Measurements from ENCODE around the gene OBSCN. TPM values are rescaled to one million over a fixed set of nuclear protein-coding genes. Genes with fewer than 3 reads are reported as not detected.

Gene OBSCN
- total and polyA plus RNA-seq, 5 donors from 2014 or later: 0.13 to 57.1 (median 1.1) TPM

- Histone ChIP-seq H3K9me3 (ENCODE audit: control insufficient read depth in 2 of 2, low read length in 2 of 2) (no peaks in the 10 kb centered on the region), H3K36me3 (ENCODE audit: control insufficient read depth, insufficient read depth, low read length) (no peaks in the 10 kb centered on the region), H3K4me3 (ENCODE audit: low read depth, low read length) (no peak overlapping the region), H3K27ac (ENCODE audit: insufficient read depth, low read length, poor library complexity, severe bottlenecking) (no peak overlapping the region), H3K4me1 (ENCODE audit: control insufficient read depth, insufficient read depth, low read length, poor library complexity, severe bottlenecking) (no peaks in the 10 kb centered on the region), H3K27me3 (ENCODE audit: control insufficient read depth, insufficient read depth, low read length) (no peaks in the 10 kb centered on the region)
- no peak overlapping the region for H3K4me3 Mint-ChIP-seq
- DNase-seq: no peak
- no peaks in the 10 kb centered on the region for H3K27me3 Mint-ChIP-seq
- H3K9me3 Mint-ChIP-seq: peaks cover 0 to 1% (median 0%) of the 10 kb centered on the region in 7 donors
- no peaks in the 10 kb centered on the region for H3K36me3 Mint-ChIP-seq
- ATAC-seq (ENCODE audit: low read depth in 2 of 2): no peak
- H3K27ac Mint-ChIP-seq: no peak overlapping the region
- peaks cover 0 to 10% (median under 1%) of the 10 kb centered on the region in 4 donors for H3K4me1 Mint-ChIP-seq
Measured at GRCh38 chr1:228178737-228179684, 28.8 kb upstream of the OBSCN start.

GRCh38 chr1:228180271-228180958 lies 27.4 kb upstream of the OBSCN start:
- no peak overlapping the region for H3K4me3 ChIP-seq (ENCODE audit: low read depth, low read length)
- H3K4me1 ChIP-seq (ENCODE audit: control insufficient read depth, insufficient read depth, low read length, poor library complexity, severe bottlenecking): peaks cover 2% of the 10 kb centered on the region
- ATAC-seq (ENCODE audit: low read depth in 2 of 2): no peak
- peaks cover under 1 to 12% (median 1%) of the 10 kb centered on the region in 4 donors for H3K4me1 Mint-ChIP-seq
- no peak overlapping the region for H3K27ac Mint-ChIP-seq
- no peaks in the 10 kb centered on the region for H3K9me3 ChIP-seq (ENCODE audit: control insufficient read depth in 2 of 2, low read length in 2 of 2)
- no peaks in the 10 kb centered on the region for H3K27me3 Mint-ChIP-seq
- no peaks in the 10 kb centered on the region for H3K27me3 ChIP-seq (ENCODE audit: control insufficient read depth, insufficient read depth, low read length)
- H3K36me3 ChIP-seq (ENCODE audit: control insufficient read depth, insufficient read depth, low read length): no peaks in the 10 kb centered on the region
- H3K27ac ChIP-seq (ENCODE audit: insufficient read depth, low read length, poor library complexity, severe bottlenecking): no peak overlapping the region
- peak in 1 of 3 donors; percentile 39 for DNase-seq
- H3K36me3 Mint-ChIP-seq: no peaks in the 10 kb centered on the region
- H3K4me3 Mint-ChIP-seq: no peak overlapping the region
- peaks cover 0 to 1% (median 0%) of the 10 kb centered on the region in 7 donors for H3K9me3 Mint-ChIP-seq

- DNase-seq (no peak), ATAC-seq (ENCODE audit: low read depth in 2 of 2) (no peak)
- H3K27ac Mint-ChIP-seq: no peak overlapping the region
- Histone ChIP-seq H3K27me3 (ENCODE audit: control insufficient read depth, insufficient read depth, low read length) (no peaks in the 10 kb centered on the region), H3K27ac (ENCODE audit: insufficient read depth, low read length, poor library complexity, severe bottlenecking) (no peak overlapping the region), H3K4me3 (ENCODE audit: low read depth, low read length) (no peak overlapping the region), H3K4me1 (ENCODE audit: control insufficient read depth, insufficient read depth, low read length, poor library complexity, severe bottlenecking) (peaks cover 9% of the 10 kb centered on the region), H3K36me3 (ENCODE audit: control insufficient read depth, insufficient read depth, low read length) (no peaks in the 10 kb centered on the region), H3K9me3 (ENCODE audit: control insufficient read depth in 2 of 2, low read length in 2 of 2) (no peaks in the 10 kb centered on the region)
- peak overlapping the region in 1 of 4 donors; percentile 21 for H3K4me3 Mint-ChIP-seq
- no peaks in the 10 kb centered on the region for H3K36me3 Mint-ChIP-seq
- peaks cover 2 to 17% (median 7%) of the 10 kb centered on the region in 4 donors for H3K4me1 Mint-ChIP-seq
- H3K27me3 Mint-ChIP-seq: no peaks in the 10 kb centered on the region
- H3K9me3 Mint-ChIP-seq: peaks cover 0 to 1% (median 0%) of the 10 kb centered on the region in 7 donors
Measured at GRCh38 chr1:228180959-228181644, 26.7 kb upstream of the OBSCN start.

GRCh38 chr1:228181645-228182034 lies 26.2 kb upstream of the OBSCN start:
- no peaks in the 10 kb centered on the region for H3K9me3 ChIP-seq (ENCODE audit: control insufficient read depth in 2 of 2, low read length in 2 of 2)
- no peak overlapping the region for H3K27ac ChIP-seq (ENCODE audit: insufficient read depth, low read length, poor library complexity, severe bottlenecking)
- no peaks in the 10 kb centered on the region for H3K27me3 Mint-ChIP-seq
- peaks cover 12% of the 10 kb centered on the region for H3K4me1 ChIP-seq (ENCODE audit: control insufficient read depth, insufficient read depth, low read length, poor library complexity, severe bottlenecking)
- ATAC-seq (ENCODE audit: low read depth in 2 of 2): no peak
- H3K9me3 Mint-ChIP-seq: peaks cover 0 to 1% (median 0%) of the 10 kb centered on the region in 7 donors
- H3K4me1 Mint-ChIP-seq: peaks cover 2 to 17% (median 8%) of the 10 kb centered on the region in 4 donors
- H3K27me3 ChIP-seq (ENCODE audit: control insufficient read depth, insufficient read depth, low read length): no peaks in the 10 kb centered on the region
- no peak overlapping the region for H3K4me3 Mint-ChIP-seq
- no peak overlapping the region for H3K4me3 ChIP-seq (ENCODE audit: low read depth, low read length)
- H3K36me3 ChIP-seq (ENCODE audit: control insufficient read depth, insufficient read depth, low read length): no peaks in the 10 kb centered on the region
- no peaks in the 10 kb centered on the region for H3K36me3 Mint-ChIP-seq
- no peak for DNase-seq
- no peak overlapping the region for H3K27ac Mint-ChIP-seq

- no peaks in the 10 kb centered on the region for H3K27me3 Mint-ChIP-seq
- H3K36me3 Mint-ChIP-seq: no peaks in the 10 kb centered on the region
- Histone ChIP-seq H3K4me1 (ENCODE audit: control insufficient read depth, insufficient read depth, low read length, poor library complexity, severe bottlenecking) (peaks cover 12% of the 10 kb centered on the region), H3K36me3 (ENCODE audit: control insufficient read depth, insufficient read depth, low read length) (no peaks in the 10 kb centered on the region), H3K27ac (ENCODE audit: insufficient read depth, low read length, poor library complexity, severe bottlenecking) (no peak overlapping the region), H3K27me3 (ENCODE audit: control insufficient read depth, insufficient read depth, low read length) (no peaks in the 10 kb centered on the region), H3K9me3 (ENCODE audit: control insufficient read depth in 2 of 2, low read length in 2 of 2) (no peaks in the 10 kb centered on the region), H3K4me3 (ENCODE audit: low read depth, low read length) (no peak overlapping the region)
- DNase-seq (no peak), ATAC-seq (ENCODE audit: low read depth in 2 of 2) (no peak)
- H3K4me1 Mint-ChIP-seq: peaks cover 2 to 16% (median 8%) of the 10 kb centered on the region in 4 donors
- peaks cover 0 to 1% (median 0%) of the 10 kb centered on the region in 7 donors for H3K9me3 Mint-ChIP-seq
- peak overlapping the region in 1 of 3 donors; percentile 20 for H3K27ac Mint-ChIP-seq
- no peak overlapping the region for H3K4me3 Mint-ChIP-seq
Measured at GRCh38 chr1:228182296-228183030, 25.4 kb upstream of the OBSCN start.

- H3K9me3 ChIP-seq (ENCODE audit: control insufficient read depth in 2 of 2, low read length in 2 of 2): no peaks in the 10 kb centered on the region
- Mint-ChIP-seq H3K4me3 (no peak overlapping the region), H3K27me3 (no peaks in the 10 kb centered on the region), H3K27ac (no peak overlapping the region), H3K4me1 (peaks cover 2 to 11% (median 8%) of the 10 kb centered on the region in 4 donors), H3K9me3 (peaks cover 0 to 6% (median 0%) of the 10 kb centered on the region in 7 donors), H3K36me3 (no peaks in the 10 kb centered on the region)
- peaks cover 12% of the 10 kb centered on the region for H3K4me1 ChIP-seq (ENCODE audit: control insufficient read depth, insufficient read depth, low read length, poor library complexity, severe bottlenecking)
- H3K4me3 ChIP-seq (ENCODE audit: low read depth, low read length): no peak overlapping the region
- ATAC-seq (ENCODE audit: low read depth in 2 of 2): no peak
- no peaks in the 10 kb centered on the region for H3K27me3 ChIP-seq (ENCODE audit: control insufficient read depth, insufficient read depth, low read length)
- H3K36me3 ChIP-seq (ENCODE audit: control insufficient read depth, insufficient read depth, low read length): no peaks in the 10 kb centered on the region
- DNase-seq: no peak
- H3K27ac ChIP-seq (ENCODE audit: insufficient read depth, low read length, poor library complexity, severe bottlenecking): no peak overlapping the region
Measured at GRCh38 chr1:228184152-228184551, 23.7 kb upstream of the OBSCN start.

GRCh38 chr1:228185641-228185965 lies 22.2 kb upstream of the OBSCN start:
- DNase-seq: peak in 2 of 3 donors; percentile 49 to 50
- H3K27ac ChIP-seq (ENCODE audit: insufficient read depth, low read length, poor library complexity, severe bottlenecking): no peak overlapping the region

More at GRCh38 chr1:228185641-228185965, 22.2 kb upstream of the OBSCN start:
- Mint-ChIP-seq H3K4me3 (peak overlapping the region in 3 of 4 donors; percentile 36 to 78 (median 48)), H3K27me3 (no peaks in the 10 kb centered on the region), H3K36me3 (no peaks in the 10 kb centered on the region), H3K9me3 (peaks cover 0 to 6% (median 0%) of the 10 kb centered on the region in 7 donors), H3K4me1 (peaks cover 2 to 11% (median 6%) of the 10 kb centered on the region in 4 donors), H3K27ac (peak overlapping the region in 2 of 3 donors; percentile 32 to 71)
- peak; percentile 69 to 86 for ATAC-seq (ENCODE audit: low read depth in 2 of 2)
- Histone ChIP-seq H3K36me3 (ENCODE audit: control insufficient read depth, insufficient read depth, low read length) (no peaks in the 10 kb centered on the region), H3K9me3 (ENCODE audit: control insufficient read depth in 2 of 2, low read length in 2 of 2) (no peaks in the 10 kb centered on the region), H3K4me1 (ENCODE audit: control insufficient read depth, insufficient read depth, low read length, poor library complexity, severe bottlenecking) (peaks cover 12% of the 10 kb centered on the region), H3K27me3 (ENCODE audit: control insufficient read depth, insufficient read depth, low read length) (no peaks in the 10 kb centered on the region), H3K4me3 (ENCODE audit: low read depth, low read length) (no peak overlapping the region)

All from CD4-positive, CD25-positive, alpha-beta regulatory T cell (primary cell).